IPS-18a (cell line): ENCODE results near the gene PACC1.

Experiments
- H3K27ac ChIP-seq: one replicate; pipeline ENCODE4 v1.5.1; 2013; ENCODE audit warnings: low read length
- H3K27me3 ChIP-seq: one replicate; pipeline ENCODE4 v1.6.1; 2013; ENCODE audit warnings: mild to moderate bottlenecking, low read length; ENCODE audit not compliant: control insufficient read depth, insufficient read depth
- H3K36me3 ChIP-seq: one replicate; pipeline ENCODE4 v1.6.1; 2013; ENCODE audit warnings: low read depth, low read length; ENCODE audit not compliant: control insufficient read depth
- H3K4me1 ChIP-seq: one replicate; pipeline ENCODE4 v1.6.1; 2013; ENCODE audit warnings: low read depth, low read length; ENCODE audit not compliant: control insufficient read depth
- H3K4me3 ChIP-seq: one replicate; pipeline ENCODE4 v1.5.1; 2013; ENCODE audit warnings: low read length
- H3K9ac ChIP-seq: one replicate; pipeline ENCODE4 v1.6.1; 2013; ENCODE audit warnings: mild to moderate bottlenecking, low read length, moderate library complexity
- H3K9me3 ChIP-seq: one replicate; pipeline ENCODE4 v1.6.1; 2013; ENCODE audit warnings: low read depth, low read length; ENCODE audit not compliant: control insufficient read depth

Gene PACC1

GRCh38 chr1:212315184-212315583 lies 99.5 kb downstream of the PACC1 start:
- no peak overlapping the region for H3K27ac ChIP-seq
- H3K36me3 ChIP-seq: no peaks in the 10 kb centered on the region
- H3K4me1 ChIP-seq: peaks cover 16% of the 10 kb centered on the region
- H3K9me3 ChIP-seq: no peaks in the 10 kb centered on the region
- H3K9ac ChIP-seq: no peak overlapping the region
- no peaks in the 10 kb centered on the region for H3K27me3 ChIP-seq
- H3K4me3 ChIP-seq: no peak overlapping the region
